K562 (cell line): Measurements from ENCODE around the gene NF1. TPM values are rescaled to one million over a fixed set of nuclear protein-coding genes. Genes with fewer than 3 reads are reported as not detected.

Experiments used
- ARID1B ChIP-seq: fragments of 450-650 bp; IDR thresholded peaks from 2 replicates; pipeline ENCODE4 v1.6.1; 2016; ENCODE audit warnings: antibody characterized with exemption, mild to moderate bottlenecking, inconsistent platforms
- ATF3 ChIP-seq, 2 experiments: fragments of 450-650 bp in 1 of 2; sonication (generic) in 1 of 2; formaldehyde crosslinking in 1 of 2; IDR thresholded peaks in 1 of 2; conservative IDR thresholded peaks in 1 of 2; 2 replicates each; pipeline versions ENCODE4 v1.6.1 to v1.8.1; 2016 to 2023; ENCODE audit warnings: mild to moderate bottlenecking in 2 of 2, moderate library complexity in 2 of 2, inconsistent platforms in 1 of 2, missing genetic modification reagents in 1 of 2
- CBX2 ChIP-seq: fragments of 200-600 bp; sonication (generic); IDR thresholded peaks from one replicate; pipeline ENCODE4 v1.6.1; 2012; ENCODE audit warnings: mild to moderate bottlenecking, low read length, inconsistent platforms; ENCODE audit not compliant: insufficient read depth, poor library complexity, severe bottlenecking
- CEBPG ChIP-seq, 3 experiments: fragments of 200-800 bp in 1 of 3; sonication (Bioruptor generic) in 1 of 3; sonication (generic) in 1 of 3; formaldehyde crosslinking in 1 of 3; IDR thresholded peaks in 2 of 3; conservative IDR thresholded peaks in 1 of 3; 2 replicates each; pipeline versions ENCODE4 v1.6.1 to v1.8.0; 2016 to 2022; ENCODE audit warnings: missing compliant biosample characterization in 2 of 3, missing genetic modification characterization in 2 of 3, mild to moderate bottlenecking in 1 of 3, missing genetic modification reagents in 1 of 3
- CXXC5 ChIP-seq: fragments of 250-450 bp; sonication (Bioruptor Pico); IDR thresholded peaks from 2 replicates; pipeline ENCODE4 v1.8.0; 2022; ENCODE audit warnings: inconsistent platforms, mild to moderate bottlenecking, moderate library complexity
- NFXL1 ChIP-seq: fragments of 450-650 bp; formaldehyde crosslinking; IDR thresholded peaks from 2 replicates; pipeline ENCODE4 v1.4.0; 2021; ENCODE audit warnings: mild to moderate bottlenecking
- SMARCE1 ChIP-seq: fragments of 450-650 bp; IDR thresholded peaks from 2 replicates; pipeline ENCODE4 v1.7.1; 2016; ENCODE audit warnings: mild to moderate bottlenecking
- U2AF2 ChIP-seq: fragments of 200-400 bp; formaldehyde crosslinking; optimal IDR thresholded peaks from 2 replicates; pipeline ENCODE3; 2017; ENCODE audit warnings: low read depth, mild to moderate bottlenecking, low read length
- ZKSCAN3 ChIP-seq: fragments of 250-450 bp; sonication (Bioruptor Pico); IDR thresholded peaks from 2 replicates; pipeline ENCODE4 v1.4.0; 2020
- ZNF512 ChIP-seq: IDR thresholded peaks from 2 replicates; pipeline ENCODE4 v1.6.1; 2016; ENCODE audit warnings: missing genetic modification characterization, missing compliant biosample characterization
- ZSCAN29 ChIP-seq: fragments of 450-650 bp; IDR thresholded peaks from 2 replicates; pipeline ENCODE4 v1.6.1; 2017
- polyA plus RNA-seq, 8 experiments: library from polyadenylated mRNA; depleted of rRNA in 4 of 8; stranded (reverse) in 5 of 8; unstranded in 3 of 8; fragments of >200 nt; fragmentation: Nextera tagmentation in 2 of 8; fragmentation: Illumina TruSeq in 1 of 8; extraction: Ambion mirVana in 2 of 8; extraction: Trizol in 1 of 8; gene quantifications; 2 replicates each; pipeline versions ENCODE4 v1.2.1 to v1.2.3, GENCODE V29; 2011 to 2014; ENCODE audit warnings: inconsistent platforms in 1 of 8, missing spikeins in 1 of 8
- total RNA-seq, 7 experiments: library from RNA; depleted of rRNA in 6 of 7; stranded (reverse); fragments of >200 nt in 6 of 7; fragmentation: Illumina TruSeq in 2 of 7; extraction: Trizol in 2 of 7; gene quantifications; 2 replicates each; pipeline versions ENCODE4 v1.2.1 to v1.2.3, GENCODE V29; 2011 to 2021; ENCODE audit warnings: low replicate concordance in 1 of 7

The NF1 gene
- total and polyA plus RNA-seq, 9 of the 15 experiments (the other 6 are each of a cell fraction or from before 2014, with no cell fraction given): 3.4 to 41.9 (median 24.3) TPM

GRCh38 chr17:31318298-31318801 lies 223.6 kb downstream of the NF1 start (continued):
- TF ChIP-seq ZSCAN29 (no peak), ATF3 (IDR thresholded peaks at IDR 0.05) (peak; percentile 90), ATF3 (CRISPR knock-in tag; conservative IDR thresholded peaks at IDR 0.05) (no peak), SMARCE1 (no peak; the same call in 1 of the 2 replicates), U2AF2 (no peak), NFXL1 (0 out of 2 replicates have a peak, but pooled peaks have one; percentile 12), ZNF512 (tag) (no peak), CEBPG (CRISPR knock-in tag; IDR thresholded peaks at IDR 0.05) (no peak), CEBPG (tag; conservative IDR thresholded peaks at IDR 0.05 in 1 of 2, IDR thresholded peaks at IDR 0.05 in 1 of 2) (peak; percentile 85 to 91), ARID1B (no peak), CBX2 (no peak), ZKSCAN3 (no peak), CXXC5 (CRISPR knock-in tag) (0 out of 2 replicates have a peak, but pooled peaks have one; percentile 14)
- TF ChIP-seq, all 486 proteins: peak for 8
